Neural progenitor cell (in vitro differentiated cells): ENCODE data around the gene MRTO4. TPM values are rescaled to one million over a fixed set of nuclear protein-coding genes. Genes with fewer than 3 reads are reported as not detected.
"Not testable (repeated sequence)": the region's sequence is repeated elsewhere in the genome, so short reads cannot be mapped to it uniquely, and the experiment has no call there.

Experiments used
- DNase-seq: peaks from one replicate; pipeline ENCODE4 v3.0.0-alpha.2; 2016; ENCODE audit warnings: low spot score
- H2AFZ ChIP-seq: fragments of 200-600 bp; sonication (generic); replicated peaks from 2 replicates; pipeline ENCODE4 v1.6.1; 2016; ENCODE audit warnings: antibody characterized with exemption
- H3F3A ChIP-seq: fragments of 200-600 bp; sonication (generic); 2 replicates; pipeline ENCODE4 v1.6.1; 2016; ENCODE audit warnings: antibody characterized with exemption, low read depth
- H3K27ac ChIP-seq: fragments of 200-600 bp; sonication (generic); 2 replicates; pipeline ENCODE4 v1.5.1; 2016; ENCODE audit warnings: mild to moderate bottlenecking
- H3K27me3 ChIP-seq: fragments of 200-600 bp; sonication (generic); 2 replicates; pipeline ENCODE4 v1.6.1; 2016; ENCODE audit warnings: mild to moderate bottlenecking, moderate library complexity
- H3K36me3 ChIP-seq: fragments of 200-600 bp; sonication (generic); 2 replicates; pipeline ENCODE4 v1.5.1; 2016
- H3K4me1 ChIP-seq: fragments of 200-600 bp; sonication (generic); 2 replicates; pipeline ENCODE4 v1.6.1; 2016; ENCODE audit warnings: mixed run types
- H3K4me2 ChIP-seq: fragments of 200-600 bp; sonication (generic); 2 replicates; pipeline ENCODE4 v1.6.1; 2016
- H3K4me3 ChIP-seq: fragments of 200-600 bp; sonication (generic); 2 replicates; pipeline ENCODE4 v1.5.1; 2016
- H3K79me2 ChIP-seq: fragments of 200-600 bp; sonication (generic); 2 replicates; pipeline ENCODE4 v1.6.1; 2016; ENCODE audit warnings: low read depth
- H3K9ac ChIP-seq: fragments of 200-600 bp; sonication (generic); 2 replicates; pipeline ENCODE4 v1.6.1; 2016
- H3K9me3 ChIP-seq: fragments of 200-600 bp; sonication (generic); 2 replicates; pipeline ENCODE4 v1.5.1; 2016; ENCODE audit warnings: low read depth
- H4K20me1 ChIP-seq: fragments of 200-600 bp; sonication (generic); 2 replicates; pipeline ENCODE4 v1.6.1; 2016; ENCODE audit warnings: low read depth
- H3K27ac Mint-ChIP-seq: 3 replicates; pipeline ENCODE4 v1.8.0; 2021; ENCODE audit warnings: mixed read lengths
- H3K27me3 Mint-ChIP-seq: 2 replicates; pipeline ENCODE4 v1.8.0; 2022; ENCODE audit warnings: low read depth, mild to moderate bottlenecking, inconsistent platforms, moderate library complexity, mixed read lengths; ENCODE audit not compliant: insufficient read depth
- H3K36me3 Mint-ChIP-seq: 3 replicates; pipeline ENCODE4 v1.8.0; 2021; ENCODE audit warnings: mixed read lengths
- H3K4me1 Mint-ChIP-seq: 3 replicates; pipeline ENCODE4 v1.8.0; 2021; ENCODE audit warnings: mixed read lengths
- H3K4me3 Mint-ChIP-seq: 3 replicates; pipeline ENCODE4 v1.8.0; 2021; ENCODE audit warnings: mild to moderate bottlenecking, moderate library complexity, mixed read lengths
- H3K9me3 Mint-ChIP-seq: 3 replicates; pipeline ENCODE4 v1.8.0; 2020; ENCODE audit warnings: mixed read lengths
- EZH2 ChIP-seq: fragments of 200-600 bp; sonication (generic); IDR thresholded peaks from 2 replicates; pipeline ENCODE4 v1.6.1; 2017; ENCODE audit warnings: antibody characterized with exemption, mild to moderate bottlenecking, moderate library complexity
- EZH2phosphoT487 ChIP-seq: fragments of 200-600 bp; sonication (generic); IDR thresholded peaks from 2 replicates; pipeline ENCODE4 v1.6.1; 2017; ENCODE audit warnings: antibody characterized with exemption
- total RNA-seq: library from RNA; depleted of rRNA; stranded (reverse); fragments of >200 nt; gene quantifications from 2 replicates; pipeline ENCODE4 v1.2.3, GENCODE V29; 2015; ENCODE audit warnings: low replicate concordance
- TF ChIP-seq, protein P1 (sequence below): fragments of 200-600 bp; sonication (generic); IDR thresholded peaks from 2 replicates; pipeline ENCODE4 v1.5.1; 2017; ENCODE audit warnings: antibody characterized with exemption, mild to moderate bottlenecking

Gene MRTO4
- total RNA-seq, 1 donor from 2014 or later, result 23.2 TPM

- no peak overlapping the region for H3K27ac Mint-ChIP-seq
- peaks cover 20% of the 10 kb centered on the region for H3K4me1 Mint-ChIP-seq
- no peak overlapping the region for H3K4me3 Mint-ChIP-seq
- peaks cover 3% of the 10 kb centered on the region for H3F3A ChIP-seq
- peaks cover 65% of the 10 kb centered on the region for H3K79me2 ChIP-seq
- no peaks in the 10 kb centered on the region for H3K36me3 ChIP-seq
- no peaks in the 10 kb centered on the region for H3K27me3 ChIP-seq
- peaks cover 20% of the 10 kb centered on the region for H3K4me1 ChIP-seq
- peak; percentile 37 for DNase-seq
- H3K9me3 Mint-ChIP-seq, result no peaks in the 10 kb centered on the region
- TF ChIP-seq, protein P1, sequence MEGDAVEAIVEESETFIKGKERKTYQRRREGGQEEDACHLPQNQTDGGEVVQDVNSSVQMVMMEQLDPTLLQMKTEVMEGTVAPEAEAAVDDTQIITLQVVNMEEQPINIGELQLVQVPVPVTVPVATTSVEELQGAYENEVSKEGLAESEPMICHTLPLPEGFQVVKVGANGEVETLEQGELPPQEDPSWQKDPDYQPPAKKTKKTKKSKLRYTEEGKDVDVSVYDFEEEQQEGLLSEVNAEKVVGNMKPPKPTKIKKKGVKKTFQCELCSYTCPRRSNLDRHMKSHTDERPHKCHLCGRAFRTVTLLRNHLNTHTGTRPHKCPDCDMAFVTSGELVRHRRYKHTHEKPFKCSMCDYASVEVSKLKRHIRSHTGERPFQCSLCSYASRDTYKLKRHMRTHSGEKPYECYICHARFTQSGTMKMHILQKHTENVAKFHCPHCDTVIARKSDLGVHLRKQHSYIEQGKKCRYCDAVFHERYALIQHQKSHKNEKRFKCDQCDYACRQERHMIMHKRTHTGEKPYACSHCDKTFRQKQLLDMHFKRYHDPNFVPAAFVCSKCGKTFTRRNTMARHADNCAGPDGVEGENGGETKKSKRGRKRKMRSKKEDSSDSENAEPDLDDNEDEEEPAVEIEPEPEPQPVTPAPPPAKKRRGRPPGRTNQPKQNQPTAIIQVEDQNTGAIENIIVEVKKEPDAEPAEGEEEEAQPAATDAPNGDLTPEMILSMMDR, result no peak
- TF ChIP-seq EZH2phosphoT487, result no peak
- H3K4me2 ChIP-seq, result peak overlapping the region; percentile 96
- peaks cover 14% of the 10 kb centered on the region for H4K20me1 ChIP-seq
- H3K9me3 ChIP-seq, result no peaks in the 10 kb centered on the region
- no peak overlapping the region for H3K4me3 ChIP-seq
- no peak overlapping the region for H2AFZ ChIP-seq
- H3K36me3 Mint-ChIP-seq, result peaks cover 5% of the 10 kb centered on the region
- H3K27ac ChIP-seq, result no peak overlapping the region
- H3K9ac ChIP-seq, result peak overlapping the region; percentile 11
- H3K27me3 Mint-ChIP-seq, result no peaks in the 10 kb centered on the region
Measured at GRCh38 chr1:19254416-19254815, 2.8 kb downstream of the MRTO4 start.

DNA sequence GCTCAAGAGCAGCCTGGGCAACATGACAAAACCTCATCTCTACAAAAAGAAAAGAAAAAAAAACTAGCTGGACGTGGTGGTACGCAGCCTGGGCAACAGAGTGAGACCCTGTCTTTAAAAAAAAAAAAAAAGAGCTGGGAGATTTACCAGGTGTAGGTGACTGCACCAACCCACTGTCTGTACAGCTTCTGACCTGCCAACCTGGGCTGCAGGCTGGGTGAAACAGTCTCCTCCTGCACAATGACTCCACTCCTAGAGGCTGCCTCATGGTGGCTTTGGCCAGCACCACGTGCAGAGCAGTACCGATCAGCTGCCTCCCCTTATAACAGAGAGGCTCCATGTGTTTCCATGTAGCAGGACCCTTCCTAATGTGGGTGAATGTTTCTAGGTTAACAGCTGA, 3.7 kb downstream of the MRTO4 start:
- Histone ChIP-seq H3K36me3 (no peaks in the 10 kb centered on the region), H3K4me2 (no peak overlapping the region), H3K27me3 (no peaks in the 10 kb centered on the region), H3K4me3 (no peak overlapping the region), H4K20me1 (peaks cover 14% of the 10 kb centered on the region), H3K4me1 (peaks cover 18% of the 10 kb centered on the region), H2AFZ (no peak overlapping the region), H3K9ac (no peak overlapping the region), H3F3A (peaks cover 3% of the 10 kb centered on the region), H3K9me3 (no peaks in the 10 kb centered on the region), H3K27ac (no peak overlapping the region), H3K79me2 (peaks cover 56% of the 10 kb centered on the region)
- Mint-ChIP-seq H3K4me3 (peak overlapping the region; percentile 8), H3K27ac (no peak overlapping the region), H3K9me3 (no peaks in the 10 kb centered on the region), H3K36me3 (peaks cover 5% of the 10 kb centered on the region), H3K4me1 (peaks cover 18% of the 10 kb centered on the region), H3K27me3 (peaks cover 2% of the 10 kb centered on the region)
- no peak for TF ChIP-seq EZH2
- TF ChIP-seq, protein P1, result no peak
- no peak for TF ChIP-seq EZH2phosphoT487
- DNase-seq, result no peak

DNA sequence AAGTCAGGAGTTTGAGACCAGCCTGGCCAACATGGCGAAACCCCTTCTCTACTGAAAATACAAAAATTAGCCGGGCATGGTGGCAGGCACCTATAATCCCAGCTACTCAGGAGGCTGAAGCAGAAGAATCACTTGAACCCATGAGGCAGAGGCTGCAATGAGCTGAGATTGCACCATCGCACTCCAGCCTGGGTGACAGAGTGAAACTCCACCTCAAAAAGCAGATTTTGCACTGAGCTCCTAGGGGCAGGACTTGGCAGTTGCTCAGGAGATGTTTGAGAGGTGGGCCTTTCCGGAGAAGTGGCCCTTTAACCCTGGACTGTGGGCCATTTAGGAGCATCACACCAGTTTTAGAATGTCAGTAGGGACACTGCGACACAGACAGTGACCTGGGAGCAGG, 4.7 kb downstream of the MRTO4 start:
- not testable (repeated sequence) for H3K4me3 Mint-ChIP-seq, H3K27me3 ChIP-seq, H3F3A ChIP-seq, H3K27ac ChIP-seq, H3K9me3 ChIP-seq, DNase-seq, H3K4me3 ChIP-seq, H3K9ac ChIP-seq, H2AFZ ChIP-seq, H3K27ac Mint-ChIP-seq, H3K27me3 Mint-ChIP-seq, H3K36me3 Mint-ChIP-seq, H3K9me3 Mint-ChIP-seq, H3K4me2 ChIP-seq, H3K36me3 ChIP-seq
- H3K79me2 ChIP-seq, result peaks cover 46% of the 10 kb centered on the region
- peaks cover 11% of the 10 kb centered on the region for H3K4me1 Mint-ChIP-seq
- H3K4me1 ChIP-seq, result peaks cover 13% of the 10 kb centered on the region
- H4K20me1 ChIP-seq, result peaks cover 14% of the 10 kb centered on the region

GRCh38 chr1:19257178-19257914, 5.7 kb downstream of the MRTO4 start:
- Histone ChIP-seq H3K79me2 (peaks cover 36% of the 10 kb centered on the region), H3K27ac (no peak overlapping the region), H4K20me1 (peaks cover 14% of the 10 kb centered on the region), H3K9me3 (no peaks in the 10 kb centered on the region), H3K4me3 (no peak overlapping the region), H3K9ac (no peak overlapping the region), H3K36me3 (no peaks in the 10 kb centered on the region), H2AFZ (no peak overlapping the region), H3K4me1 (peaks cover 13% of the 10 kb centered on the region), H3F3A (peaks cover 3% of the 10 kb centered on the region), H3K27me3 (no peaks in the 10 kb centered on the region), H3K4me2 (no peak overlapping the region)
- Mint-ChIP-seq H3K4me3 (no peak overlapping the region), H3K27me3 (peaks cover 2% of the 10 kb centered on the region), H3K9me3 (no peaks in the 10 kb centered on the region), H3K36me3 (peaks cover 5% of the 10 kb centered on the region), H3K4me1 (peaks cover 8% of the 10 kb centered on the region), H3K27ac (no peak overlapping the region)
- DNase-seq, result no peak
- TF ChIP-seq EZH2 (no peak), EZH2phosphoT487 (no peak)
- TF ChIP-seq, protein P1, result no peak
